Neural crest cell (in vitro differentiated cells): Measurements from ENCODE around the gene PSMG3. TPM values are rescaled to one million over a fixed set of nuclear protein-coding genes. Genes with fewer than 3 reads are reported as not detected.
A peak's percentile ranks its signal among the peaks of the same experiment; 100 is the strongest.

ENCODE experiments used
- DNase-seq: peaks from one replicate; pipeline ENCODE4 v3.0.0; 2021; ENCODE audit warnings: low read depth, mixed read lengths, low spot score
- H3K27ac Mint-ChIP-seq: one replicate; pipeline ENCODE4 v1.8.0; 2021; ENCODE audit warnings: mild to moderate bottlenecking, mixed read lengths; ENCODE audit not compliant: unreplicated experiment
- H3K27me3 Mint-ChIP-seq: 2 replicates; pipeline ENCODE4 v1.8.0; 2021; ENCODE audit warnings: low read depth, mild to moderate bottlenecking, mixed read lengths
- H3K36me3 Mint-ChIP-seq: 2 replicates; pipeline ENCODE4 v1.8.0; 2021; ENCODE audit warnings: low read depth, mild to moderate bottlenecking, mixed read lengths
- H3K4me1 Mint-ChIP-seq: 2 replicates; pipeline ENCODE4 v1.8.0; 2021; ENCODE audit warnings: mixed read lengths
- H3K4me3 Mint-ChIP-seq: one replicate; pipeline ENCODE4 v1.8.0; 2021; ENCODE audit warnings: mild to moderate bottlenecking, mixed read lengths
- H3K9me3 Mint-ChIP-seq: 2 replicates; pipeline ENCODE4 v1.8.0; 2021; ENCODE audit warnings: mixed read lengths
- long read RNA-seq: library from polyadenylated mRNA; unstranded; transcript quantifications from one replicate; pipeline ENCODE4 v2.0.0, GENCODE V29; 2020
- total RNA-seq: library from RNA; stranded (reverse); gene quantifications from 2 replicates; pipeline ENCODE4 v1.2.1, GENCODE V29; 2021
- TF ChIP-seq, protein P1 (sequence below): fragments of 200-600 bp; sonication (generic); conservative IDR thresholded peaks from 2 replicates; pipeline ENCODE4 v1.5.0; 2021; ENCODE audit warnings: antibody characterized with exemption, mild to moderate bottlenecking

The PSMG3 gene, protein sequence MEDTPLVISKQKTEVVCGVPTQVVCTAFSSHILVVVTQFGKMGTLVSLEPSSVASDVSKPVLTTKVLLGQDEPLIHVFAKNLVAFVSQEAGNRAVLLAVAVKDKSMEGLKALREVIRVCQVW
- total RNA-seq: 50.6 and 57.8 TPM in 2 replicates
- long read RNA-seq, partial matches to known transcripts: 0 of 3 reads
- long read RNA-seq, other reads (novel, unspliced or antisense): 0 of 3 reads

DNA sequence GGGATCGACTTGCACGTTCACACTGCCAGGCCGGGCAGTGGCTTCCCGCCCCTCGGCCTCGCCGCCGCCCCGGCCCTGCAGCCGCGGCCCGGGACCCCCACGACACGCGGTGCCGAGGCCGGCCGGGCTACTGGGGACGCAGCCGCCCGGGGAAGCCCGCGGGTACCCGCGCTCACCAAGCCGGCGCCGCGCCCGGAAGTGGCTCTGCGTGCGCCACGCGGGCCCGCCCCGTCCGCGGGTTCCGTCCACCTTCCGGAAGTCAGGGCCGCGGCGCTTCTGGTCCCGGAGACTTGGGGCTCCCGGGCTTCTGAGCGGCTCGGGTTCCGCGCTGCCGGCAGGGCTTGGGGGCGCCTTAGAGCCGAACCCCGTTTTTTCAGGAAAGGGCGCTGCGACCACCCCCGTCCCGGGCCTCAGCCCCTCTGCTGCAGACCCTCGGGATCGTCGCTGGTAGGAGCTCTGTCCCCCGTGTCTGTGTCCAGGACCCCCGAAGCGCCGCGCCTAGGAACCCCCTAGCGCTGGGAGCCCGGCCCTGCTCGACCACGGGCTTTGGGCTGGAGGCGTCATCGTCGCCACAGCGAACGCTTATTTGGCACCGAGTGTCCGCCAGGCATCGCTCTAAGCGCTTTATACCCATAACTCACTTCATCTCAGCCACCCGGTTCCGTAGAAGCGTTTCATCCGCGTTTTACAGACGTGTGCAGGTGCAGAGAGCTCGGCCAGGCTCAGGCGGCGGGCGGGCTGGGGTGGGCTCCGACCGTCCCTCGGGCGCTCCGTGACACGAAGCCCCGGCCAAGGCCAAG, at the start of gene PSMG3:
PSMG3 (minus strand) TSS at position 200 of the 800 bp plus-strand sequence. CDS start 693 bp downstream, outside the sequence.
- peak within 1 kb of the TSS; percentile 92 for H3K4me3 Mint-ChIP-seq
- H3K27me3 Mint-ChIP-seq: no peaks in the 10 kb centered on the region
- TF ChIP-seq, protein P1, sequence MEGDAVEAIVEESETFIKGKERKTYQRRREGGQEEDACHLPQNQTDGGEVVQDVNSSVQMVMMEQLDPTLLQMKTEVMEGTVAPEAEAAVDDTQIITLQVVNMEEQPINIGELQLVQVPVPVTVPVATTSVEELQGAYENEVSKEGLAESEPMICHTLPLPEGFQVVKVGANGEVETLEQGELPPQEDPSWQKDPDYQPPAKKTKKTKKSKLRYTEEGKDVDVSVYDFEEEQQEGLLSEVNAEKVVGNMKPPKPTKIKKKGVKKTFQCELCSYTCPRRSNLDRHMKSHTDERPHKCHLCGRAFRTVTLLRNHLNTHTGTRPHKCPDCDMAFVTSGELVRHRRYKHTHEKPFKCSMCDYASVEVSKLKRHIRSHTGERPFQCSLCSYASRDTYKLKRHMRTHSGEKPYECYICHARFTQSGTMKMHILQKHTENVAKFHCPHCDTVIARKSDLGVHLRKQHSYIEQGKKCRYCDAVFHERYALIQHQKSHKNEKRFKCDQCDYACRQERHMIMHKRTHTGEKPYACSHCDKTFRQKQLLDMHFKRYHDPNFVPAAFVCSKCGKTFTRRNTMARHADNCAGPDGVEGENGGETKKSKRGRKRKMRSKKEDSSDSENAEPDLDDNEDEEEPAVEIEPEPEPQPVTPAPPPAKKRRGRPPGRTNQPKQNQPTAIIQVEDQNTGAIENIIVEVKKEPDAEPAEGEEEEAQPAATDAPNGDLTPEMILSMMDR: peak; percentile 45
- H3K4me1 Mint-ChIP-seq: peaks cover 30% of the 10 kb centered on the region
- DNase-seq: peak; percentile 79
- H3K27ac Mint-ChIP-seq: peak within 1 kb of the TSS; percentile 84
- no peaks in the 10 kb centered on the region for H3K9me3 Mint-ChIP-seq
- peaks cover 3% of the 10 kb centered on the region for H3K36me3 Mint-ChIP-seq

DNA sequence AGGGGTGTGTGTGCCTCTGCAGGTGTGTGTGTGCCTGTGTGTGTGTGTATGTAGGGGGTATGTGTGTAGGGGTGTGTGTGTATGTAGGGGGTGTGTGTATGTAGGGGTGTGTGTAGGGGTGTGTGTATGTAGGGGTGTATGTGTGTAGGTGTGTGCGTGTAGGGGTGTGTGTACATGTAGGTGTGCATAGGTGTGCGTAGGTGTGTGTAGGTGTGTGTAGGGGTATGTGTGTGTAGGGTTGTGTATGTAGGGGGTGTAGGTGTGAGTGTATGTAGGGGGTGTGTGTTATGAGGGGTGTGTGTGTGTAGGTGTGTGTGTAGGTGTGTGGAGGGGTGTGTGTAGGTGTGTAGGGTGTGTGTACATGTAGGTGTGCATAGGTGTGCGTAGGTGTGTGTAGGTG, 48.6 kb upstream of the PSMG3 start:
- Mint-ChIP-seq H3K36me3 (no peaks in the 10 kb centered on the region), H3K4me3 (no peak overlapping the region), H3K4me1 (no peaks in the 10 kb centered on the region), H3K9me3 (peaks cover 4% of the 10 kb centered on the region), H3K27me3 (peaks cover 16% of the 10 kb centered on the region), H3K27ac (no peak overlapping the region)
- no peak for DNase-seq
- TF ChIP-seq, protein P1: no peak

DNA sequence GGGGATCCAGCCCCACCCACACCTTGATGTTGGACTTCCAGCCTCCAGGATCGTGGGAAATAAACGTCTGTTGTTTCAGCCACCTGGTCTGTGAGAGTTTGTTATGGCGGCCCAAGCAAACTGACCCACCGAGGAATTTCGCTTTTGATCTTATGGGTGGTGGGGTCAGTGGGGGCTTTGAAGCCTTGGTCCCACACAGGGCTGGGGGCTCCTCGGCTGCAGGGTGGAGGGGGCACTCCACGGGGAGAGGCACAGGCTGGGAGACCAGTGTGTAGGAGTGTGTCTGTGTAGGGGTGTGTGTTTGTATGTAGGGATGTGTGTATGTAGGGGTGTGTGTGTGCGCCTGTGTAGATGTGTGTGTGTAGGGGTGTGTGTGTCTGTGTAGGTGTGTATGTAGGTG, 48.1 kb upstream of the PSMG3 start:
- H3K9me3 Mint-ChIP-seq: peaks cover 4% of the 10 kb centered on the region
- TF ChIP-seq, protein P1: no peak
- H3K4me1 Mint-ChIP-seq: no peaks in the 10 kb centered on the region
- no peak overlapping the region for H3K4me3 Mint-ChIP-seq
- H3K36me3 Mint-ChIP-seq: no peaks in the 10 kb centered on the region
- DNase-seq: no peak
- no peak overlapping the region for H3K27ac Mint-ChIP-seq
- H3K27me3 Mint-ChIP-seq: peaks cover 16% of the 10 kb centered on the region

DNA sequence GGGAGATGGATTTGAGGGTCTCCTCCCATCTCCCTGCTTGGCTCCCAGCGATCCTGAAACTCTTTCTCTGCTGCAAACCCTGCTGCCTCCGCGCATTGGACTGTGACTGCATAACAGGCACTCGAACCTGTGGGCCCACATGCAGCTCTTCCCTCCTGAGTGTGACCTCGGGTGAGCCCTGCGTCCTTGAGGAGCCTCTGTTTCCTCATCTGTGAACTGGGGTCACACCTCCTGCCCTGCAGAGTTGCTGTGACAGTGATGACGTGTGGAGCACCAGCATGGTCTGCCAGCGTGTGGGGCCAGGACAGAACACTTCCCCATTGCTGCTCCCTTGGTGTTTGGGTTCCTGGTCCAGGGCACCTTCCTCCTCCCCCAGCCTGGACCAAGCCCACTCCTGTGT, 46.9 kb upstream of the PSMG3 start:
- no peak overlapping the region for H3K27ac Mint-ChIP-seq
- H3K4me1 Mint-ChIP-seq: no peaks in the 10 kb centered on the region
- DNase-seq: no peak
- H3K4me3 Mint-ChIP-seq: no peak overlapping the region
- no peaks in the 10 kb centered on the region for H3K36me3 Mint-ChIP-seq
- H3K9me3 Mint-ChIP-seq: peaks cover 4% of the 10 kb centered on the region
- TF ChIP-seq, protein P1: no peak
- H3K27me3 Mint-ChIP-seq: peaks cover 16% of the 10 kb centered on the region

DNA sequence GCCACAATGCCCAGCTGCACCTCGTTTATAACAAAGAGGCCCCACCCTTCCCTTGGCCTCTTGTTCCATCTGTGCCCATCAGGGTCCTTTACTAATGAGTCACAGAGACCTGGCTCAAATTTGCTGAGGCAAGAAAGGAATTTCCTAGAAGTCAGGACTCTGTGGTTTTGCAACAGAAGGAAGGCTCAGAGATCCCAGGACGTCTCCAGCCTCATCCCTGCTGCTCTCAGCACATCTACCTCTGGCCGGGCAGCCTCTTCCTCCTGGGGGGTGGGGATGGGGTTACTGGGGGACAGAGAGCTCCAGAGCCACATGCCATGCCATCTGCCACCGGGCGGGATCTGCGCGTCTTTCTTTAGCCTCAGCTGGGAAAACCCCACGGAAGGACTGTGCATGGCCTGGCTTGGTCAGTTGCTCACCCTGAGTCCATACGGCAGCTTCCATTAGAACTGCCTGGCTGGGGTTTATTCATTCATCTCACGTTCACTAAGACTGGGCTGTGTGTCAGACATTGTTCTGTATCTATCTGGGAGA, 41.9 kb upstream of the PSMG3 start:
- TF ChIP-seq, protein P1: no peak
- Mint-ChIP-seq H3K27ac (no peak overlapping the region), H3K36me3 (no peaks in the 10 kb centered on the region)

More for the DNA sequence above, 41.9 kb upstream of the PSMG3 start:
- H3K4me3 Mint-ChIP-seq: no peak overlapping the region
- no peaks in the 10 kb centered on the region for H3K4me1 Mint-ChIP-seq
- H3K9me3 Mint-ChIP-seq: no peaks in the 10 kb centered on the region
- H3K27me3 Mint-ChIP-seq: peaks cover 16% of the 10 kb centered on the region
- no peak for DNase-seq
